Subcutaneous adipose tissue (tissue), 4 donors: ENCODE results near the gene PIM3. TPM values are rescaled to one million over a fixed set of nuclear protein-coding genes. Genes with fewer than 3 reads are reported as not detected.

Source experiments
- CTCF ChIP-seq: fragments of 450-650 bp; IDR thresholded peaks from one replicate; pipeline ENCODE4 v1.5.1; 2016; ENCODE audit warnings: low read depth, mild to moderate bottlenecking, control low read depth, antibody characterized with exemption, moderate library complexity
- total RNA-seq, 4 donors: library from RNA; depleted of rRNA; stranded (reverse); fragments of >200 nt; gene quantifications; one replicate each; pipeline ENCODE4 v1.1.0, GENCODE V29; 2016

PIM3 gene
- total RNA-seq, 4 donors from 2014 or later: 25.8 to 174 (median 59.0) TPM

- no peak for TF ChIP-seq CTCF
Measured at GRCh38 chr22:49935561-49935960, 25.0 kb upstream of the PIM3 start.

GRCh38 chr22:49936018-49936972 is 24.3 kb upstream of the PIM3 start:
- no peak for TF ChIP-seq CTCF

- TF ChIP-seq CTCF: no peak
Measured at GRCh38 chr22:49936973-49937757, 23.4 kb upstream of the PIM3 start.

- no peak for TF ChIP-seq CTCF
Measured at GRCh38 chr22:49937758-49938564, 22.6 kb upstream of the PIM3 start.

- TF ChIP-seq CTCF: no peak
Measured at GRCh38 chr22:49938565-49939136, 21.9 kb upstream of the PIM3 start.

GRCh38 chr22:49941507-49942316 is 18.9 kb upstream of the PIM3 start:
- no peak for TF ChIP-seq CTCF
